ENCODE results near the gene CEP57.
A peak's percentile ranks its signal among the peaks of the same experiment; 100 is the strongest.

DNA sequence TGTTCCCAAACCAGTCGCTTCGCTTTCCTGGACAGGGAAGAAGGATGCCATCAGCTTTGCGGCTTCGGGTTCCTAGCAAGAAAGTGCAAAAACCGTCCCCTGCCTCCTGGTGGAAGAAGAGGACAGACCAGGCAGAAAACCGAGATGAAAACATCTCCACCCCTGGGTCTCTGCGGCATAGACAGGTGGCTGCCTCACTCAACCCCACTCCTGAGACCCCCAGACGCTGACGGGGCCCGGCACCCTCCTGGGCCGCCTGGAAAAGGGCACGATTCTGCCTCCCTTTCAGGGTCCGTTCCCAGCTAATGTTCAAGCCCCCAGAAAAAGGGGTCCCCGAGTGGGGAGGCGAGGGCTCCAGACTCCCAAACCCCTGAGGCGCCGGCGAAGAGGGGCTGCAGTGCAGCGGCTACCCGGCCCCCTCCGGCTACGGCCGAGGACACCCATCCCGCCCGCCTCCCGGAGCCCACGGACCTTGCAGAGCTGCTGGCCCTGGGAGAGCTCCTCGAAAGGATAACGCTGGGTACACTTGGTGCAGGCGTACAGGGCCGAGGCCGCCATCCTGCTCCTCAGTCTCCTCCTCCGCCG is 1.3 kb upstream of the CEP57 start:
- TF ChIP-seq, protein P1, sequence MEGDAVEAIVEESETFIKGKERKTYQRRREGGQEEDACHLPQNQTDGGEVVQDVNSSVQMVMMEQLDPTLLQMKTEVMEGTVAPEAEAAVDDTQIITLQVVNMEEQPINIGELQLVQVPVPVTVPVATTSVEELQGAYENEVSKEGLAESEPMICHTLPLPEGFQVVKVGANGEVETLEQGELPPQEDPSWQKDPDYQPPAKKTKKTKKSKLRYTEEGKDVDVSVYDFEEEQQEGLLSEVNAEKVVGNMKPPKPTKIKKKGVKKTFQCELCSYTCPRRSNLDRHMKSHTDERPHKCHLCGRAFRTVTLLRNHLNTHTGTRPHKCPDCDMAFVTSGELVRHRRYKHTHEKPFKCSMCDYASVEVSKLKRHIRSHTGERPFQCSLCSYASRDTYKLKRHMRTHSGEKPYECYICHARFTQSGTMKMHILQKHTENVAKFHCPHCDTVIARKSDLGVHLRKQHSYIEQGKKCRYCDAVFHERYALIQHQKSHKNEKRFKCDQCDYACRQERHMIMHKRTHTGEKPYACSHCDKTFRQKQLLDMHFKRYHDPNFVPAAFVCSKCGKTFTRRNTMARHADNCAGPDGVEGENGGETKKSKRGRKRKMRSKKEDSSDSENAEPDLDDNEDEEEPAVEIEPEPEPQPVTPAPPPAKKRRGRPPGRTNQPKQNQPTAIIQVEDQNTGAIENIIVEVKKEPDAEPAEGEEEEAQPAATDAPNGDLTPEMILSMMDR (IDR thresholded peaks at IDR 0.05; ENCODE audit: poor library complexity) = peak; percentile 29
- TF ChIP-seq EZH2 (IDR thresholded peaks at IDR 0.05; ENCODE audit: borderline replicate concordance) = no peak

Data from hepatocyte (in vitro differentiated cells).